Amniotic stem cell (primary cell): ENCODE measurements around the gene ACKR2.
A peak's percentile ranks its signal among the peaks of the same experiment; 100 is the strongest.

Experiments used
- DNase-seq: peaks from one replicate; lab custom pipeline; 2025; lab: John Stamatoyannopoulos, UW

Gene ACKR2, protein sequence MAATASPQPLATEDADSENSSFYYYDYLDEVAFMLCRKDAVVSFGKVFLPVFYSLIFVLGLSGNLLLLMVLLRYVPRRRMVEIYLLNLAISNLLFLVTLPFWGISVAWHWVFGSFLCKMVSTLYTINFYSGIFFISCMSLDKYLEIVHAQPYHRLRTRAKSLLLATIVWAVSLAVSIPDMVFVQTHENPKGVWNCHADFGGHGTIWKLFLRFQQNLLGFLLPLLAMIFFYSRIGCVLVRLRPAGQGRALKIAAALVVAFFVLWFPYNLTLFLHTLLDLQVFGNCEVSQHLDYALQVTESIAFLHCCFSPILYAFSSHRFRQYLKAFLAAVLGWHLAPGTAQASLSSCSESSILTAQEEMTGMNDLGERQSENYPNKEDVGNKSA

DNA sequence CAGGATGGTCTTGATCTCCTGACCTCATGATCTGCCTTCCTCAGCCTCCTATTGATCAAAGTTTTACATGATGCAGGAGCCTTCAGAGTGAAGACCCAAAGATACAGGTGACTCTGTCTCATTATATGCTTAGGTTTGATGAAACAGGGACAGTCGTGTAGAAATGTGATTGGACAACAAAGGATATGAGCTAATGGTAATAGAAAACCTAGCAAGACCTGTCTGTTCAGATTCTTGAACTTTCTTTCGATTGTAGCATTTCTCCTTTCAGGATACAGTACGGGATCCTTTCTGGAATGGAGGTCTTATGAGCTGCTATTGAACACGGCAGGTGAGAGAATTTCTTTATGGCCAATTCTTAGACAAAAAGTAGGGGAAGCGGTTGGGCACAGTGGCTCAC is at the start of gene ACKR2:
ACKR2 (plus strand) TSS at position 244 of the 400 bp plus-strand sequence. CDS start 55,058 bp downstream, outside the sequence.
- DNase-seq = no peak

DNA sequence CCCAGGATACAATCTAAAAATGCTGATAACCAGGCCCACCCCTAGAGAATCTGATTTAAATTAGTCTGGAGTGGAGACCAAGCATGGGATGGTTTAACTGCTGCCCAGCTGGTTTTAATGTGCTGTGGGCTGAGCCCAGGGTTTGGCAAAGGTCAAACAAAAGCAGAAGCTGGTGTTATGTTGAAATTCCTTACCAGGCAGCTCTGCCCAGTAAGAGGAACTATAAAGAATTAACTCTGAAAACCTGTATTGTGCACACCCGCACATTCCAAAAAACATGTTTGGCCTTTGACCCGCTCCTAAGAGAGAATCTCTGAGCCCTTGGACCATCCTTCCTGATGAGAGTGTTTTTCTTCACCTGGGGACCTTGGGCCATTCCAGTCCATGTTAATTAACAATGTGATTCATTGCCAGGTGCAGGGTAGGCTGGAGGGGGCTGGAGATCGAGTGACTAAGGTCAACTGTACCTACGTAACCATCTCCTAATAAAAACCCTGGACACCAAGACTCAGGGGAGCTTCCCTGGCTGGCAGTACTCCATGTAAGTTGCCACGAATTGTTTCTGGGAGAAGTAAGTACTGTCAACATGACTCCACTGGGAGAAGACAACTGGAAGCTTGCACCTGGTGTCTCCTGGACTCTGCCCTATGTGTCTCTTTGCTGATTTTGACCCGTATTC is 47.1 kb upstream of the ACKR2 start:
- DNase-seq = no peak

DNA sequence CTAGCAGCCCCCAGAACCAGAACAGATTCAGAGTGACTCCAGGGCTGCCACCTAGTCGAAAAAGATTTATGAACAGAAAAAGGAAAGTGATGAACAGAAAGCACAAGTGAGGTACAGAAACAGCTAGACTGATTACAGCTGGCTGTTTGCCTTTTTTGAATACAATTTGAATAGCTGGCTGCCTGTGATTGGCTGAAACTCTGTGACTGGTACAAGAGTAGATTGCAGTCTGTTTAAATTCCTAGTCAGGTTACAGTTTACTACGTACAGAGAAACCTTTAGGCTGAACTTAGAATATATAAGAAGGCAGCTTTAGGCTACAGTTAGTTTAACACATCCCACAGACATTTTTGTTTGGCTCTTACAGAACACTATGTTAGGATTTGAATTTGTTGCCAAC is 46.2 kb upstream of the ACKR2 start:
- no peak for DNase-seq

DNA sequence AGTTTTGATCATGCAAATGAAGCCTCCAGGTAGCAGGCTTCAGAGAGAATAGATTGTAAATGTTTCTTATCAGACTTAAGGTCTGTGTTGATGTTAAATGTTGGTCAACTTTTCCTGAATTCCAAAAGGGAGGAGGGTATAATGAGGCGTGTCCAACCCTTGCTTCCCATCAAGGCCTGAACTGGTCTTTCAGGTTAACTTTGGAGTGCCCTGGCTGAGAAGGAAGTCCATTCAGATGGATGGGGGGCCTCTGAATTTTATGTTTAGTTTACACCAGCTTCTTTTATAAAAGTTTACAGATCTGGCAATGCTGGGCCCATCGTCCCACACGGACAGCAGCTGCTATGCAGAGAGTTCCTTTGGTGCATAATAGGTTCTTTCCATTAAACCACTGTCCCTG is 45.1 kb upstream of the ACKR2 start:
- DNase-seq = no peak

DNA sequence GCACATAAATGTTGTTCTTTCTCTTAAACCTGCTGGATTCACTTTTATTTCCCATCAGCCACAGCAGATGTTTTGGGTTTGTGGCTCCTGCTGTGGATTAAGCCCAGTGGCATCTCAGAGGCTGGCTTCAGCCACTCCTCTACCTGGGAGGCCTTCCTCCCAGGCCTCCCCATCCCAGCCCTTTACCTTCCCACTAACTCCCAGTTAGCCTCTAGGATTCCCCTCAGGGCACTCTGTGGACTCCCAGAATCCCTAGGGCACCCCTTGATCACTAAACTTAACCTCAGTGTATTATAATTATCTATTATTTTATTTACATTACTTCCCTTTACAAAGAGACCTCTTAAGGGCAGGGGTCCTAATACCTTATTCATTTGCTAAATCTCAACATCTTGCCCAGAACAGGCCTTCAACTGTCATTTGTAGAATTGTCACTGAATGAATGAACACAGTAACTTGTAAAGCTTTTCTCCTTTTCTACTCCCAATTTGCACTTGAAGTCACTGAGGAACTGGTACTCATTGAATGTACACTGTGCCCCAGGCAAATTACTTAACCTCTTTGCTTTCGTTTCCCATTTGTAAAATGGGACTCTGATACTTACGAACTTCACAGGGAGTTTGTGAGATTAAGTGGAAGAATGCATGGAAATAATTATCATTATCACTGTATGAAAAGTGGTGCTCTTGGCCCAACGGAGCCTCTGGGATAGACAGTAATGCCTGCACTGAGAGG is 44.5 kb upstream of the ACKR2 start:
- no peak for DNase-seq

DNA sequence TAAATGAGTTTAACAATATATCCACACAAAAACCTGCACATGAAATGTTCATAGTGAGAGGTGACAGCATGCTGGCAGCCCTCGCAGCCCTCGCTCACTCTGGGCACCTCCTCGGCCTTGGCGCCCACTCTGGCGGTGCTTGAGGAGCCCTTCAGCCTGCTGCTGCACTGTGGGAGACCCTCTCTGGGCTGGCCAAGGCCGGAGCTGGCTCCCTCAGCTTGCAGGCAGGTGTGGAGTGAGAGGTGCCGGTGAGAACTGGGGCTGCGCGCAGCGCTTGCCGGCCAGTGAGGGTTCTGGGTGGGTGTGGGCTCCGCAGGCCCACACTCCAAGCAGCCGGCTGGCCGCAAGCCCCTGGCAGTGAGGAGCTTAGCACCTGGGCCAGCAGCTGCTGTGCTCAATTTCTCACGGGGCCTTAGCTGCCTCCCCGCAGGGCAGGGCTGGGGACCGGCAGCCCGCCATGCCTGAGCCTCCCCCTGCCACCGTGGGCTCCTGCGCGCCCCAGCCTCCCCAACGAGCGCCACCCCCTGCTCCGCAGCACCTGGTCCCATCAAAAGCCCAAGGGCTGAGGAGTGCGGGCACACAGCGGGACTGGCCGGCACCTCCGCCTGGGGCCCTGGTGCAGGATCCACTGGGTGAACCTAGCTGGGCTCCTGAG is 39.6 kb upstream of the ACKR2 start:
- DNase-seq = no peak

DNA sequence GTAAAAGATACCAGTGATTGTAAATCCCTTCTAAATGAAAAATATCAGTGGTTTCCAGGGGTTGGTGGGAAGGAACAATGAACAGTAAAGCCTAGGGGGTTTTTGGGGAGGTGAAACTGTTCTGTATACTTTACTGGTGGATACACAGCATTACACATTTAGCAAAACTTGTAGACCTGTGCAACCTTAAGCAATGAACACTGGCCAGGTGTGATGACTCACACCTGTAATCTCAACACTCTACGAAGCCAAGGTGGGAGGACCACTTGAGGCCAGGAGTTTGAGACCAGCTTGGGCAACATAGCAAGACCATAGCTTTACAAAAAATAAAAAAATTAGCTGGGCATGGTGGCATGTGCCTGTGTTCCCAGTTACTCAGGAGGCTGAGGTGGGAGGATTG is 38.0 kb upstream of the ACKR2 start:
- no peak for DNase-seq

DNA sequence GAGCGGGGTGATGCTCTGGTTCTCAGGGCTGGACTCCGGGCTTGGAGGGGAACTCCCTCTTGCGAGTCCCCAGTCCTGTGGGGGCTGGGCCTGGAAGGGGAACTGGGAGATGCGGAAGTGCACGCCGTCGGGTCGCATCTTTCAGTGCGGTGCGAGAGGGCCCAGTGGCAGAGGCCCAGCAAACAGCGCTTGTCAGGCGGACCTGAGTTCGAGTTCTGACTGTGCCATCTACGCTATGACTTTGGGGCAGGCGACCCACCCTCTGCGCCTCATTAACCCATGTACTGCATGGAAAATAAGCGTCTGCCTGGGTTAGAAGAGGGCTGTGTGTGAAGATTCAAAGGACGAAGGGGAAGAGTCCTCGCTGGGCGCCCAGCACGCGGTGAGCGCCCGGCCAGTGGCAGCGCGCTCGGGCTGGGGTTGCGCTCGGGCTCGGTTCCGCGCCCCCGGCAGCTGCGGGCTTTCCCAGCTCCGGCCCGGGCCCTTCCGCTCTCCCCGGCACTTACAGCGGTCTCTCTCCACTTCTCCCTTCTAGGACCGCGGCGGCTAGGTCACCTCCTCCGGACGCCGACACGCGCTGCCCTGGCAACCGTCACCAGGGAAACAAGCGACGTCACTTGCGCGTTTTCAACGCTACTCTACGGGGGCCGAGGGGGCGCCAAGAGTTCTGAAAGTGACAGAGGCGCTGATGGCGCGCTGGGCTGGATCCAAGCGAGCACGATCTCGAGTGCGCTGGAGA is 36.4 kb upstream of the ACKR2 start, which contains the start of gene CCDC13:
CCDC13 (minus strand) TSS at position 584 of the 739 bp plus-strand sequence. CDS start 14,908 bp downstream, outside the sequence.
- DNase-seq = peak; percentile 73

DNA sequence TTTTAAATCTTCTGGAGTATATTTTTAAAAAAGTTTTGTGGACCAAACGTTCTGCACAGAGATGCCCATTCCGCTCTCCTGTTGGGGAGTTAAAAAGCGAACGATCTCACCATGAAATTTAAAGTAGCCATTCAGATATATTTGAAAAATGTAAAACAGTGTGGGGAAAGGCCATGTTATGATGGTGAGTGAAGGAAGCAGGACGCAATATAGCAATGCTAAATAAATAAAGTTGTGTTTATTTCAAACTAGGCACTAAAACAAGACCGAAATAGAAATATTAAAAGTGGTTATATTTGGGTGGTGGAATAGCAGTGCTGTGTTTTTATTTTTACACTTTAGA is 35.9 kb upstream of the ACKR2 start:
- DNase-seq = no peak

DNA sequence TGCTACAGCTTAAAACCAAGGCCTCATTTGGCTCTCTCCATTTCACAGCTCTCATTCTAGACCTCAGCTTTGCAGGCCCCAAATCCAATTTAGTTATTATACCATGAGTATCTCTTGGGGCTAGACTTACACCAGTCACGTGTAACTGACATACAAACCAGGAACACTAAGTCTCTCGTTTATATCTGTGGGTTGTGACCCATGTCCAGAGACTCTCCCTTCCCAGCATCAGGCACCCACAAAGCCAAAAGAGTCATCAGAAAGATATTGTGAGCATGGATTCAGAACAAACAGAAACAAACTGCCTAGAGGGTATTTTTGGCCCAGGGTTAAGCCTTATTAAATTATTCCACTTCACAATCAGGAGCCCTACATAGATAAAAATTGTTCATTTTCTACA is 30.6 kb upstream of the ACKR2 start:
- no peak for DNase-seq

DNA sequence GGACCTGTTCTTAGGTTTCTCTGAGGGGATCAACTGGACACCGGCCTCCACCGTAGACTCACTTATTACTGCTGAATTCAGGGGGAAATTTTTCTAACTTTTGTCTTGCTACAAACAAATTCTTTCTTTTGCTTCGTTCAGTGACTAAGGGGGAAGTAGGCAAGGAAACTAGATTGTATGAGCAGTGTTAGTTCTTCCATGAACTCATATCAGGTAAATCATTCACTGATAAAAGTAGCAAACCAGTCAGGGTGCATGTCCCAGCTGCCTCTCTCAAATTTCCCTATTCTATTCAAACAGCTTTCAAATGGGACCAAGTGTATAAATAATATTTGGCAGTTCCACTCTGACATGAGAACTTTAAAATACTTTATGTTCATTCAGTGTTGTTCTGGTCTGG is 28.8 kb upstream of the ACKR2 start:
- DNase-seq = no peak

DNA sequence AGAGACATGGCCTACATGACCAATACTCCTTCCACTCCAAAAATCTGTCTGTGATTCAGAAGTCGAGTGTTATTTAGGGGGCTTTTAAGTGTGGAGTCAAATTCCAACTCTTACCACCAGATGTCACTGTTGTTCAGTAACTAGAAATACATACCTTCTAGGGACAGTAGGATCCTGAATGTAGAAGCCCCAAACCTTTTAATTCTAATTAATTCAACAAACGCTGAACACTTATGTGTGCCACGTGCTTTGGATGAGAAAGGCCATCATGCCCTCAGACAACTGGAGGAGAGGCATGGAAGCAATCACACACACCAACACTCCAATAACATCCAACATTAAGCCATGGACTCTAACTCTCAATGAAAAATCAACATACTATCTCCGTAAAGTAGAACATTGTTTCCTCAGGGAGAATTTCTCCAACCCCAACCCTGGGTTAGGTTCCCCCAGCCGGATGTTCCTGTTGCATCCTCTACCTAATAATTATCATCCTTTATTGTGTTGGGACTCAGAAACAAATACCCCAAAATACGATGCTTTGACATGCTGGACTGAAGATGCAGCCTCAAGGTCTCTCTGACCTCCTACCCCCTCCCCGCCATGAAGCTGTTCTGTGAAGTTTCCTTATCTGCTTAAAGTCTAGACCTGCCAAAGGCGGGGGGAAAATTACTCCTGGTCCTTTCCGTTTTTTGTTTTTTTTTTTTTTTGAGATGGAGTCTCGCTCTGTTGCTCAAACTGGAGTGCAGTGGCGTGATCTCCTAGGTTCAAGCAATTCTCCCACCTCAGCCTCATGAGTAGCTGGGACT is 28.1 kb upstream of the ACKR2 start:
- DNase-seq = peak; percentile 52

DNA sequence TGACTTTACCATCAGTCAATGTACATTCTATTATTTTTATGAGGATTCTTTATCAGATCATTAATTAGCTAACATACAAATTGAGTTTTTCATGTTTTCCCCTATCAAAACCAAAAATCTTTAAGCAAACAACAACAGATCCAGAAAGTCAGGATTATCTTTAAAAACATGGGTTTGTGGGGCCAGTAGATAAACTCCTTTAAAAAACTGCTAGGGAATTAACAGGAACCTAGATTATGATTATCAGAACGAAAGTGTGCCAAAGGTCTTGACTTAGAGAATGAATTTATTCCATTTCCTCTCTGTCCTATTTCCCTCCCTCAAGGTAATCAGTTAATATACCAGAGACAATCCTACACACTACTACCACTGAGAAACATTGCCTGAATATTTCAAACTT is 23.0 kb upstream of the ACKR2 start:
- no peak for DNase-seq

DNA sequence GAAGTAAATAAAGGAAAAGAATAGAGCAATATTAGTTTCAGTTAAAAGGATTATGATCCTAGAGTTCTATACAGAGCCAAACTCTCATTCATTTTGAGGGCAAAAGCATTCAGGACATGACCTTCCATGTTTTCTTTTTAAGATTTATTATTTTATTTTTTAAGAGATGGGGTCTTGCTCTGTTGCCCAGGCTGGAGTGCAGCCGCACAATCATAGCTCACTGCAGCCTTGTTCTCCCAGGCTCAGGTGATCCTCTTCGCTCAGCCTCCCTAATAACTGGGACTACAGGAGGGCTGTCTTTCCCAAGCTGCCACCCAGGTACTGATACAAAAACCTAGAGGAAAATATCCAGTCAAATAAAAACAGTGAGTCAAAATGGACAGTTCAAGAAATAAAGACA is 22.6 kb upstream of the ACKR2 start:
- no peak for DNase-seq

DNA sequence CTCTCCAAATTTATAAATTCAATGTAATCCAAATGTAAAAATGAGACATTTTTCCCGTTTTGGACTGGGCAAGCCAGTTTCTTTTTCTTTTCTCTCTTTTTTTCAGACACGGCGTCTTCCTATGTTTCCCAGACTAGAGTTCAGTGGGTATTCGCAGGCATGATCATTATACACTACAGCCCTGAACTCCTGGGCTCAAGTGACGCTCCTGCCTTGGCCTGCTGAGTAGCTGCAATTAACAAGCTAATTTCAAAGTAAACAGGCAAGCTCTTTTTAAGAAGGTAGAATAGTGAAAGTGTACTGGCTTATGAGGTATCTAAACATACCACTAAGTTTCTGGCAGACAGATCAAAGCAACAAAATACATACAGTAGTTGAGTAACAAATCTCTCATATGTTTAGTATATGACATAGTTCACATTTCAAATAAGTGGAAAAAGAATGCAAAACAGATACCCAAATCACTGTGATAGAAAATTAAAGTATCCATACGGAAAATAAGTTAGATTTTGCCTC is 18.5 kb upstream of the ACKR2 start:
- no peak for DNase-seq

DNA sequence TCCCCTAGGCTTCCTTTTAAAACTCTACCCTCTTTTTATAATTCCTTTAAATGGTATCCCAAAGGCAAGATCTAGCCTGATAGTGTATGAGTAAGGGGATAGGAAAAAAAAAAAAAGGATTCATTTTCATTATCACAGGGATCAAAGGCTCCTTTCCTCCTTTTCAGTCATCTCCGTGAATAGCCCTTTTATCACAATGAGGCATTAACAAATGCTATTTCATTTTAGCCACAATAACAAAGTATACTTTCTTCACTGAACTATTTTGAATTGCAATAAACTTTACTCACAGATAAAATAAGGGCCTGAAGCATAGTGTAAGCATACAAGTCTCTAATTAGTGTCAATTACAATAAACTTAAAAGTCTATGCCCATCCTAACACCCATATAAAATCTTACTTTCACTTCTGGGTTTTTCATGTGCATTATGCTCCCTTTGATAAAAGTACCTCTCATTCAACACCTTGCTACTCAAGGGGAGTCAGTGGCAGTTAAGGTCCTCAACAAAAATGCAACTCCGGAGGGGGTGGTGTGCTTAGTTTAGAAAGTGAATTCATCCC is 13.5 kb upstream of the ACKR2 start:
- DNase-seq = no peak

DNA sequence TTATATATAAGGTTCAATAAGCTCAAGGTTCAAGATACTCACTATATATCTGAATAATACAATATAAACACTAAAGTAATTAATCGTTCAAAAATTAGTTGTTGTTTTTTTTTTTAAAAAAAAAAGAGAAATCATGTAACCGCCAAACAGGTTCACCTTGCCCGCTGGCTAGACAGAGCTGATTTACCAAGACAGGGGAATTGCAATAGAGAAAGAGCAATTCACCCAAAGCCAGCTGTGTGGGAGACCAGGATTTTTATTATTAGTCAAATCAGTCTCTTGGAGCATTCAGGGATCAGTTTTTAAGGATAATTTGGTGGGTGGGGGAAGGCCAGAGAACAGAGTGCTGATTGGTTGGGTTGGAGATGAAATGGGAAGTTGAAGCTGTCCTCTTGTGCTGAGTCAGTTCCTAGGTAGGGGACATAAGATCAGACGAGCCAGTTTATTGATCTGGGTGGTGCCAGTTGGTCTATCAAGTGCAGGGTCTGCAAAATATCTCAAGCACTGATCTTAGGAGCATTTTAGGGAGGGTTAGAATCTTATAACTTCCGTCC is 12.8 kb upstream of the ACKR2 start:
- DNase-seq = no peak

DNA sequence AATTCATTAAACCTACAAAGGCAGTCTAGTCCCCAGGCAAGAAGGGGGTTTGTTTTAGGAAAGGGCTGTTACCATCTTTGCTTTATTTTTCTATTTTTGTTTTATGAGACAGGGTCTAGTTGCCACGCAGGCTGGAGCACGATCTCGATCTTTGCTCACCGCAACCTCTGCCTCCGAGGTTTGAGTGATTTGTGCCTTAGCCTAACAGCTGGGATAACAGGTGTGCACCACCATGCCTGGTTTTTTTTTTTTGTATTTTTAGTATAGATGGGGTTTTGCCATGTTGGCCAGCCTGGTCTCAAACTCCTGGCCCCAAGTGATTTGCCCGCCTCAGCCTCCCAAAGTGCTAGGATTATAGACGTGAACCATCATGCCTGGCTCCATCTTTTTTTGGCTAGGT is 9.9 kb upstream of the ACKR2 start:
- no peak for DNase-seq

DNA sequence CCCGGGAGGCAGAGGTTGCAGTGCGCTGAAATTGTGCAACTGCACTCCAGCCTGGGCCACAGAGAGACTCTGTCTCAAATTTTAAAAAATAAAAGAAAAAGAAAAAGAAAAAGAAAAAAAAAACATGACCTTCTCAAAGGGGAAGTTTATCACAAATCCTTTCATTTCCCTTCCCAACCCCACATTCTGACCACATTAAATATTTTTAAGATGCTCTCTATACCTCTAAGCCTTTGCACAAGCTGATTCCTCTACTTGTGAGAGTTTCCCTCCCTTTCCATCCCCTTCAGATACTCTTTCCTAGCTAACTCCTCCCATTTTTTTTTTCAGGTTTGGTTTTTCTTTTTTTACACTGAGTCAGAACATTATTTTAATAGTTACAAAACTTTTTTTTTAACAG is 9.0 kb upstream of the ACKR2 start:
- no peak for DNase-seq

DNA sequence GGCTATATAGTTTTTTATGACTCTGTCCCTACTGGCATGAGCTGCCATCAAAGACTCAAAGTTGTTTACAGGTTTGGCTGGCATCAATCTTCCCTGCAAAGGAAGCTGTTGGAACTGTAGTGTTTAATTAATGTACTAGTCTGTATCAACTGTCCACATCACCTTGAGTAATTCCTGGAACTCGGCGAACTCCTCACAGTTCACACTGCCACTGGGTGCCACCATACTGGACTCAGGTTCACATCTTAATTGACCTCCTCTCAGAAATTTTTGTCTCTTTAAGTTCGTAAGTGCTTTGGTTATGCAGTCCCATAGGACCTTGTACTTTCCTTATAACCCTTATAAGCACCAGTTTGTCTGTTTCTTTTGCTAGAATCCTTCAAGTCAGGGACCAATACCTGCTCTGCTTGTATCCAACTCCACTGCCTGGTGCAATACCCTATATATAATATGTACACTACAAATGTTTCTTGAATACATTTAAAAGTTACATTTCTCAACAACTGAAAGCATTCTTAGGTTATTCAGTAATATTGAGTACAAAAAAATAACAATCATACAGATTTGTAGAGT is 8.1 kb upstream of the ACKR2 start:
- DNase-seq = no peak
